Measurements from ENCODE around the gene ATOX1.

- TF ChIP-seq CTCF (IDR thresholded peaks at IDR 0.05): peak; percentile 75
- TF ChIP-seq POLR2AphosphoS5 (IDR thresholded peaks at IDR 0.05; ENCODE audit: low read depth, low read length): peak; percentile 98
- TF ChIP-seq SIN3A (IDR thresholded peaks at IDR 0.05; ENCODE audit: borderline replicate concordance, insufficient read depth, low read depth, low read length): peak; percentile 70; the same call in 1 of the 2 replicates
- TF ChIP-seq TCF7L2 (IDR thresholded peaks at IDR 0.05; ENCODE audit: low read depth, low read length): no peak; the same call in 1 of the 2 replicates
These were observed 13.0 kb upstream of the ATOX1 start, which contains the start of gene G3BP1 for GRCh38 chr5:151771259-151772028.
